Pancreas (tissue), 10 donors: ENCODE results near the gene PARVG. TPM values are rescaled to one million over a fixed set of nuclear protein-coding genes. Genes with fewer than 3 reads are reported as not detected.

Experiments
- ATAC-seq, 4 donors: fragments of 200-7000 bp; cut with Tn5 transposase; one replicate each; pipeline versions ENCODE4 v1.8.0 to v1.9.1; 2020; ENCODE audit warnings: mild to moderate bottlenecking in 4 of 4, moderate library complexity in 4 of 4
- DNase-seq, 6 donors: peaks; one replicate each; pipeline ENCODE4 v3.0.0-alpha.2; 2020
- FAIRE-seq: peaks from 2 replicates; lab custom pipeline; 2012; peaks lifted over from hg19 to GRCh38; lab: Jason Lieb, UNC
- H3K27ac ChIP-seq, 4 donors: fragments of 200-600 bp; sonication (generic); 1 replicate in 3 of 4; 2 replicates in 1 of 4; pipeline versions ENCODE4 v1.5.0 to v1.8.0; 2020
- H3K27me3 ChIP-seq, 4 donors: fragments of 200-600 bp; one replicate each; pipeline ENCODE4 v1.8.0; 2021
- H3K36me3 ChIP-seq, 3 donors: fragments of 200-600 bp; sonication (generic) in 1 of 3; one replicate each; pipeline versions ENCODE4 v1.5.0 to v1.8.0; 2020 to 2021
- H3K4me1 ChIP-seq, 3 donors: fragments of 200-600 bp; one replicate each; pipeline ENCODE4 v1.8.0; 2021
- H3K4me3 ChIP-seq, 4 donors: fragments of 200-600 bp; sonication (generic) in 2 of 4; one replicate each; pipeline versions ENCODE4 v1.5.0 to v1.8.0; 2020 to 2021
- H3K9me3 ChIP-seq, 4 donors: fragments of 200-600 bp; one replicate each; pipeline ENCODE4 v1.8.0; 2021
- WGBS, 2 donors: extraction: QIAGEN DNeasy Blood & Tissue Kit; methylation state at CpG; one replicate each; pipeline ENCODE4 v1.1.7; 2013; 5-methylcytosine and 5-hydroxymethylcytosine counted together
- intact Hi-C, 3 donors: fragments of 100-400 bp; cut with DNase I; formaldehyde crosslinking; loops; one replicate each; pipeline versions ENCODE4 v1.11.1 to v1.14.2; 2022
- polyA plus RNA-seq, 2 donors: library from polyadenylated mRNA; stranded (reverse); fragments of 200-250 nt; gene quantifications; one replicate each; pipeline ENCODE4 v1.2.3, GENCODE V29; 2013
- total RNA-seq, 6 donors: library from RNA; stranded (reverse); fragmentation: NEBNext Ultra II Directional in 4 of 6; extraction: Animal tissue kit (Norgen Biotek cat#: 25700) in 4 of 6; gene quantifications; one replicate each; pipeline versions ENCODE4 v1.2.1 to v1.2.4, GENCODE V29; 2021 to 2023
- TF ChIP-seq, protein P1 (sequence below), 4 donors: fragments of 200-600 bp; sonication (generic) in 3 of 4; IDR thresholded peaks; one replicate each; pipeline versions ENCODE4 v1.5.0 to v1.8.0; 2021; ENCODE audit warnings: antibody characterized with exemption in 4 of 4
- donor health status: healthy with polysubstance abuse.
- donor health status: DM: no; HTN: no; CAD: no; lungs with moderate emphysema.
- donor health status: DM: no; HTN: no; CAD: no.
- donor health status: control.
- donor health status: control.
- donor health status: Bipolar disorder and iron deficiency.
- donor health status: DM: yes; HTN: yes; CAD: no.
- donor health status: DM: no; HTN: no; CAD: no.
- donor health status: DM: no; HTN: no; CAD: no.
- donor health status: DM: yes; HTN: yes; CAD: no.

Gene PARVG
- total and polyA plus RNA-seq, 8 donors, result 1.1 to 17.0 (median 3.2) TPM

- TF ChIP-seq, protein P1, sequence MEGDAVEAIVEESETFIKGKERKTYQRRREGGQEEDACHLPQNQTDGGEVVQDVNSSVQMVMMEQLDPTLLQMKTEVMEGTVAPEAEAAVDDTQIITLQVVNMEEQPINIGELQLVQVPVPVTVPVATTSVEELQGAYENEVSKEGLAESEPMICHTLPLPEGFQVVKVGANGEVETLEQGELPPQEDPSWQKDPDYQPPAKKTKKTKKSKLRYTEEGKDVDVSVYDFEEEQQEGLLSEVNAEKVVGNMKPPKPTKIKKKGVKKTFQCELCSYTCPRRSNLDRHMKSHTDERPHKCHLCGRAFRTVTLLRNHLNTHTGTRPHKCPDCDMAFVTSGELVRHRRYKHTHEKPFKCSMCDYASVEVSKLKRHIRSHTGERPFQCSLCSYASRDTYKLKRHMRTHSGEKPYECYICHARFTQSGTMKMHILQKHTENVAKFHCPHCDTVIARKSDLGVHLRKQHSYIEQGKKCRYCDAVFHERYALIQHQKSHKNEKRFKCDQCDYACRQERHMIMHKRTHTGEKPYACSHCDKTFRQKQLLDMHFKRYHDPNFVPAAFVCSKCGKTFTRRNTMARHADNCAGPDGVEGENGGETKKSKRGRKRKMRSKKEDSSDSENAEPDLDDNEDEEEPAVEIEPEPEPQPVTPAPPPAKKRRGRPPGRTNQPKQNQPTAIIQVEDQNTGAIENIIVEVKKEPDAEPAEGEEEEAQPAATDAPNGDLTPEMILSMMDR (IDR thresholded peaks at IDR 0.05), result no peak
- WGBS, 2 donors, result 63 to 64% methylated on average over 10 of the region's 10 CpGs
- Histone ChIP-seq H3K27ac (no peak overlapping the region), H3K27me3 (no peaks in the 10 kb centered on the region), H3K9me3 (no peaks in the 10 kb centered on the region), H3K4me1 (no peaks in the 10 kb centered on the region), H3K36me3 (no peaks in the 10 kb centered on the region), H3K4me3 (no peak overlapping the region)
- peak in 1 of 6 donors; percentile 12 for DNase-seq
- intact Hi-C loops, result no loop called here
- peak in 2 of 4 donors; percentile 22 to 46 for ATAC-seq
- no peak for FAIRE-seq
These were observed 27.0 kb upstream of the PARVG start for GRCh38 chr22:44153710-44154109.

DNA sequence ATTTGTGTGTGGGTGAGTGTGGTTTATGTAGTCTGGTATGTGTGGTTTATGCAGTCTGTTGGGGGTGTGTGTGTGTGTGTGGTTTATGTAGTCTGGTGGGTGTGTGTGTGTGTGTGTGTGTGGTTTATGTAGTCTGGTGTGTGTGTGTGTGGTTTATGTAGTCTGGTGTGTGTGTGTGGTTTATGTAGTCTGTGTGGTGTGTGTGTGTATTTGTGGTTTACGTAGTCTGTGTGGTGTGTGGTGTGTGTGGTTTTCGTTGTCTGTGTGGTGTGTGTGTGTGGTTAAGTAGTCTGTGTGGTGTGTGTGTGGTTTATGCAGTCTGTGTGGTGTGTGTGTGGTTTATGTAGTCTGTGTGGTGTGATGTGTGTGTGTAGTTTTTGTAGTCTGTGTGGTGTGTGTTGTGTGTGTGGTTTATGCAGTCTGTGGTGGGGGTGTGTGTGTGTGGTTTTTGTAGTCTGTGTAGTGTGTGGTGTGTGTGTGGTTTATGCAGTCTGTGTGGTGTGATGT lies 26.2 kb upstream of the PARVG start:
- Histone ChIP-seq H3K27ac (no peak overlapping the region), H3K27me3 (no peaks in the 10 kb centered on the region), H3K36me3 (no peaks in the 10 kb centered on the region), H3K9me3 (no peaks in the 10 kb centered on the region), H3K4me1 (no peaks in the 10 kb centered on the region), H3K4me3 (no peak overlapping the region)
- TF ChIP-seq, protein P1 (IDR thresholded peaks at IDR 0.05), result no peak
- ATAC-seq (no peak), FAIRE-seq (no peak), DNase-seq (no peak)
- 69 to 70% methylated on average over 2 of the region's 2 CpGs for WGBS, 2 donors
- intact Hi-C loops, result no loop called here

- Histone ChIP-seq H3K27ac (no peak overlapping the region), H3K4me1 (no peaks in the 10 kb centered on the region), H3K27me3 (no peaks in the 10 kb centered on the region), H3K4me3 (no peak overlapping the region), H3K36me3 (no peaks in the 10 kb centered on the region), H3K9me3 (no peaks in the 10 kb centered on the region)
- ATAC-seq, result peak in 2 of 4 donors; percentile 37 to 48
- TF ChIP-seq, protein P1 (IDR thresholded peaks at IDR 0.05), result no peak
- intact Hi-C loops, result no loop called here
- peak in 1 of 6 donors; percentile 23 for DNase-seq
- WGBS, 2 donors, result 86 to 87% methylated on average over 14 of the region's 14 CpGs
- no peak for FAIRE-seq
These were observed 25.6 kb upstream of the PARVG start for GRCh38 chr22:44155115-44155514.

- WGBS, 2 donors, result 81% methylated on average over 13 of the region's 13 CpGs
- Histone ChIP-seq H3K27ac (no peak overlapping the region), H3K36me3 (no peaks in the 10 kb centered on the region), H3K27me3 (no peaks in the 10 kb centered on the region), H3K4me1 (no peaks in the 10 kb centered on the region), H3K9me3 (no peaks in the 10 kb centered on the region), H3K4me3 (no peak overlapping the region)
- TF ChIP-seq, protein P1 (IDR thresholded peaks at IDR 0.05), result no peak
- FAIRE-seq, result no peak
- intact Hi-C loops, result no loop called here
- no peak for ATAC-seq
- DNase-seq, result peak in 1 of 6 donors; percentile 1
These were observed 22.7 kb upstream of the PARVG start for GRCh38 chr22:44157916-44158618.

- intact Hi-C loops, result no loop called here
- Histone ChIP-seq H3K9me3 (no peaks in the 10 kb centered on the region), H3K27ac (no peak overlapping the region), H3K4me3 (no peak overlapping the region), H3K36me3 (no peaks in the 10 kb centered on the region), H3K4me1 (no peaks in the 10 kb centered on the region), H3K27me3 (no peaks in the 10 kb centered on the region)
- FAIRE-seq (no peak), ATAC-seq (no peak), DNase-seq (peak in 1 of 6 donors; percentile 1)
- WGBS, 2 donors, result 74 to 76% methylated on average over 8 of the region's 8 CpGs
- TF ChIP-seq, protein P1 (IDR thresholded peaks at IDR 0.05), result no peak
These were observed 21.9 kb upstream of the PARVG start for GRCh38 chr22:44158816-44159215.
